Endothelial cell (in vitro differentiated cells): Measurements from ENCODE around the gene ENPP3. TPM values are rescaled to one million over a fixed set of nuclear protein-coding genes. Genes with fewer than 3 reads are reported as not detected.
A peak's percentile ranks its signal among the peaks of the same experiment; 100 is the strongest.

ENCODE experiments used
- DNase-seq: peaks from one replicate; pipeline ENCODE4 v3.0.0; 2021; ENCODE audit warnings: low spot score
- H3K27ac Mint-ChIP-seq: one replicate; pipeline ENCODE4 v1.8.0; 2021; ENCODE audit warnings: mixed read lengths, inconsistent platforms; ENCODE audit not compliant: unreplicated experiment
- H3K27me3 Mint-ChIP-seq: one replicate; pipeline ENCODE4 v1.8.0; 2021; ENCODE audit warnings: mild to moderate bottlenecking, moderate library complexity, mixed read lengths, inconsistent platforms; ENCODE audit not compliant: unreplicated experiment
- H3K36me3 Mint-ChIP-seq: one replicate; pipeline ENCODE4 v1.8.0; 2021; ENCODE audit warnings: mild to moderate bottlenecking, low read depth, mixed read lengths, inconsistent platforms; ENCODE audit not compliant: unreplicated experiment
- H3K4me1 Mint-ChIP-seq: one replicate; pipeline ENCODE4 v1.8.0; 2021; ENCODE audit warnings: mild to moderate bottlenecking, mixed read lengths, inconsistent platforms; ENCODE audit not compliant: unreplicated experiment
- H3K4me3 Mint-ChIP-seq: one replicate; pipeline ENCODE4 v1.8.0; 2021; ENCODE audit warnings: mild to moderate bottlenecking, mixed read lengths, inconsistent platforms; ENCODE audit not compliant: unreplicated experiment
- H3K9me3 Mint-ChIP-seq: one replicate; pipeline ENCODE4 v1.8.0; 2021; ENCODE audit warnings: mixed read lengths, inconsistent platforms; ENCODE audit not compliant: unreplicated experiment
- CTCF ChIP-seq: fragments of 200-600 bp; sonication (generic); IDR thresholded peaks from one replicate; pipeline ENCODE4 v1.5.0; 2021; ENCODE audit warnings: antibody characterized with exemption; ENCODE audit not compliant: unreplicated experiment
- total RNA-seq: library from RNA; stranded (reverse); fragmentation: NEBNext Ultra II Directional; extraction: Animal tissue kit (Norgen Biotek cat#: 25700); gene quantifications from one replicate; pipeline ENCODE4 v1.2.1, GENCODE V29; 2021; ENCODE audit not compliant: unreplicated experiment

ENPP3 gene
- total RNA-seq, 1 donor from 2014 or later, result 0.64 TPM

- no peaks in the 10 kb centered on the region for H3K9me3 Mint-ChIP-seq
- DNase-seq, result peak; percentile 23
- no peak overlapping the region for H3K4me3 Mint-ChIP-seq
- peak overlapping the region; percentile 97 for H3K27ac Mint-ChIP-seq
- no peaks in the 10 kb centered on the region for H3K36me3 Mint-ChIP-seq
- H3K4me1 Mint-ChIP-seq, result peaks cover 48% of the 10 kb centered on the region
- no peaks in the 10 kb centered on the region for H3K27me3 Mint-ChIP-seq
- TF ChIP-seq CTCF, result no peak
These were observed 117.8 kb downstream of the ENPP3 start for GRCh38 chr6:131754715-131755567.

DNA sequence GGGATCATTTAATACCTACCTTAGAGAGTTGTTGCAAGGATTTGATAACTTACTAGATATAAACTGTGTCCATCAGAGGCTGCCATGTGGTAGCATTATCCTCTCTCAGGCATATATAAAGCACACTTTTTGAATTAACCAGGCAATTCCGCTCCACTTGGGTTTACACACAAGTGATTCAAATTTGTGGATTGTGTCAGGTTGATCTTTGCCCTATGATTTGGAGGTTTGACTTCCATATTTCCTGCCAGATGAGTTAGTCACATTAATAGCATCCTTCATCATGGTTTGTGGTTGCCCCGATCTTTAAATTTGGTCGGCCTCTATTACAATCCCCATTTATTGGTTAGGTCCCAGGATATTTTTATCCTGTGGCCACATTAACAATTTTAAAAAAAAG is 118.5 kb downstream of the ENPP3 start:
- no peak for TF ChIP-seq CTCF
- H3K27me3 Mint-ChIP-seq, result no peaks in the 10 kb centered on the region
- H3K27ac Mint-ChIP-seq, result peak overlapping the region; percentile 97
- no peak for DNase-seq
- no peaks in the 10 kb centered on the region for H3K36me3 Mint-ChIP-seq
- H3K9me3 Mint-ChIP-seq, result no peaks in the 10 kb centered on the region
- H3K4me3 Mint-ChIP-seq, result no peak overlapping the region
- H3K4me1 Mint-ChIP-seq, result peaks cover 52% of the 10 kb centered on the region

DNA sequence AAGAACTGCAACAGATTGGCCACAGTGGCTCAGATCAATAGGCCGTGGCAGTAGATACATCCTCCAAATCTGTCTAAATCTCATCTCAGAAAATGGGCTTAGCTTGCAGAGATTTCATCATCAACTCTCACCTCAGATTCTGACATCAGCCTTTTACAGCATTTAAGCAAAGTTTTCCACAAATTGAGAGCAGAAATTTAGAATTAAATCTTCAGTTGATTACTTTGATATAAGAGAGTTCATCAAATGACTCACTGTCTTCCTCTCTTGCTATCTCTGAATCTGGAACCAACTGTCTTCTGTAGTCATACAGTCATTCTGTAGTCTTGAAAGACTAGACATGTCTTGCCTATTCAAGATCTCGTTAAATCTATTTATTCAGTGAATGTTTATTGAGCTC is 118.9 kb downstream of the ENPP3 start:
- TF ChIP-seq CTCF, result no peak
- Mint-ChIP-seq H3K36me3 (no peaks in the 10 kb centered on the region), H3K9me3 (no peaks in the 10 kb centered on the region), H3K4me3 (no peak overlapping the region), H3K27ac (peak overlapping the region; percentile 97), H3K4me1 (peaks cover 52% of the 10 kb centered on the region), H3K27me3 (no peaks in the 10 kb centered on the region)
- DNase-seq, result no peak

DNA sequence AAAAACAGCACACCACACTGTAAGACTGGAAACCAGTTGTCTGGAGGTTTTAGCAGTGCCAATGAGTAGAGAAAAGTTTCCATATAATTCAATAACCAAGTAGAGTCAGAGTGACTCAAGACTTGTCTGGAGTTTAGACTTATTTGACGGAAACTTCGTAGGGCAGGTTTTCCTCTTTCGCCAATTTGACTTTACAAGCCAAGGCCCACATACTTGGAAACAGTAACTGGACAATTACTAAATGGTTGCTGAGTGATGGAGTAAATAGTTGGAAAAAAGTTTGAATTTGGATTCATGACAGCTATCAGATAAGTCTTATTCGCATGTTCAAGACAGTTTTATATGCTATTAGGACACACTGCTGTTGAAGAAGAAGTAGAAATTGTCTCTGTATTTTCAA is 121.8 kb downstream of the ENPP3 start:
- peaks cover 3% of the 10 kb centered on the region for H3K36me3 Mint-ChIP-seq
- no peak for DNase-seq
- H3K27me3 Mint-ChIP-seq, result no peaks in the 10 kb centered on the region
- TF ChIP-seq CTCF, result no peak
- no peak overlapping the region for H3K4me3 Mint-ChIP-seq
- H3K4me1 Mint-ChIP-seq, result peaks cover 42% of the 10 kb centered on the region
- H3K9me3 Mint-ChIP-seq, result no peaks in the 10 kb centered on the region
- H3K27ac Mint-ChIP-seq, result no peak overlapping the region

DNA sequence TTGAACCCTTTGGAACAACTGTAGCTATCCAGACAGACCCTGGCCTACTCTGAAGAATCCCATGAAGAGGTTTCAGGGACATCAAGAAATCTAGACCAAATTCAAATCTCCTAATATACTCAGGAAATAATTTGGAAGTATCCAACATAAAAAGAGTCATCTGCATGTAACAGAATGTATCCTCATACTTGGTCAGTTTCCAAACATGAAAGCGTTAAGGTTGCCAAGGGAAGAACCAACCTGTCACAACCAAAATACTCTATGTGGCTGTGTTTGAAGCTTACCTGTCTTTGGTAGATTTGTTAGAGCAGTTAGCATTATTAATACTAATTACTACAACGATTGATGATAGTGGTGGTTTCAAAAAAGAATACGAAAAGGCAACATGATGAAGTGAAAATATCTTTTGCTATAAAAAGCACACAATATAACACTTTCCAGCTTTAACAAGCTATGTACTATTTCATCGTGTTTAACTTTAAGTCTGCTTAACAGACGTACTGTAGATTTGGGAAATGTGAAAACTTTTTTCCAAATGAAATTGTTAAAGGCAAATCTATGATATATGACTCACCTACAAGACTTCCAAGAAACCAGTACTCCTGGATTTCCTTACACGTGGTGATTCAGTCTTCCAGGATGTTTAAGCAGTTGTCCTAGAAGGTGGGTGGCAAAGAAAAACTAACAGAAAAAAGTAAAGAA is 124.1 kb downstream of the ENPP3 start:
- no peak overlapping the region for H3K4me3 Mint-ChIP-seq
- peaks cover 3% of the 10 kb centered on the region for H3K36me3 Mint-ChIP-seq
- peaks cover 32% of the 10 kb centered on the region for H3K4me1 Mint-ChIP-seq
- no peaks in the 10 kb centered on the region for H3K27me3 Mint-ChIP-seq
- no peak for DNase-seq
- H3K9me3 Mint-ChIP-seq, result no peaks in the 10 kb centered on the region
- no peak overlapping the region for H3K27ac Mint-ChIP-seq
- no peak for TF ChIP-seq CTCF
